Spleen (tissue), 7 donors: Measurements from ENCODE around the gene SLC38A3.

Experiments
- CTCF ChIP-seq, 11 experiments: fragments of 200-600 bp in 7 of 11; fragments of 450-650 bp in 4 of 11; sonication (generic) in 4 of 11; IDR thresholded peaks in 8 of 11; conservative IDR thresholded peaks in 3 of 11; 1 replicate in 7 of 11; 2 replicates in 4 of 11; pipeline versions ENCODE4 v1.4.0 to v1.8.0; 2016 to 2021; ENCODE audit warnings: antibody characterized with exemption in 11 of 11, inconsistent platforms in 4 of 11, mild to moderate bottlenecking in 1 of 11
- POLR2A ChIP-seq, 3 donors: fragments of 450-650 bp; IDR thresholded peaks; one replicate each; pipeline ENCODE4 v1.5.1; 2017; ENCODE audit warnings: antibody characterized with exemption in 3 of 3, mild to moderate bottlenecking in 1 of 3
- donor health status: DM: no; HTN: no; CAD: no; lungs with moderate emphysema.
- donor health status: DM: no; HTN: no; CAD: no.
- donor health status: DM: no; HTN: no; CAD: no.

- TF ChIP-seq POLR2A (IDR thresholded peaks at IDR 0.05) = no peak
- peak; percentile 70 to 95 (median 90) for TF ChIP-seq CTCF (IDR thresholded peaks at IDR 0.05 in 8 of 11, conservative IDR thresholded peaks at IDR 0.05 in 3 of 11)
These were observed 12.4 kb upstream of the SLC38A3 start for GRCh38 chr3:50192689-50193141.
